Cardiac fibroblast (primary cell): ENCODE results near the gene CSRNP3.

Experiments
- DNase-seq, 2 donors: peaks; one replicate each; pipeline versions ENCODE4 v3.0.0 to v3.0.0-alpha.2; 2010; ENCODE audit warnings: low read depth in 2 of 2
- H3K4me3 ChIP-seq, 2 donors: replicated peaks in 1 of 2; 1 replicate in 1 of 2; 2 replicates in 1 of 2; pipeline ENCODE4 v1.5.1; 2011; ENCODE audit warnings: low read depth in 2 of 2, low read length in 2 of 2, mild to moderate bottlenecking in 2 of 2, moderate library complexity in 1 of 2
- CTCF ChIP-seq: IDR thresholded peaks from one replicate; pipeline ENCODE4 v1.5.1; 2011; ENCODE audit warnings: low read depth, mild to moderate bottlenecking, low read length, inconsistent platforms

CSRNP3 gene

DNA sequence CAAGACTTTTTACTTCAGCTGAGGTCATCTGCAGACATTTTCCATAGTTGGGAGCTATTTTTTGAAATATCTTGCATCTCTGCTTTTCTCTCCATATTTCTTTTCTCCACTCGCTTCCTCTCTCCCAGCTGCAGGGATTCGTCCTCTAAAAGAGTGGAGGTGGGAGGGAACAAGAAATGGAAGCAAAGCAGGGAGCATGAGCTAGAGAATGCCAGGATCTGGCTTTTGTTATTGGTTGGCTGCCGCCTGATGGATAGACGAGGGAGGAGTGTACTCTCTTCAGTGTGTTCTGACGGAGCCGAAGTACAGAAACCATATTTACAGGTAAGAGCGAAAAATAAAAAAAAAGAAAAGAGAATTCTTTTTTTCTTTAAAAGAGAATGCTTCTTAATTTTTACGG lies at the start of gene CSRNP3:
Gene CSRNP3, plus strand, starts transcription at position 282 of the 400 bp plus-strand sequence. CDS start 125,368 bp downstream, outside the sequence.
- no peak for TF ChIP-seq CTCF
- peak; percentile 87 to 89 for DNase-seq
- peak within 1 kb of the TSS; percentile 50 to 59 for H3K4me3 ChIP-seq

DNA sequence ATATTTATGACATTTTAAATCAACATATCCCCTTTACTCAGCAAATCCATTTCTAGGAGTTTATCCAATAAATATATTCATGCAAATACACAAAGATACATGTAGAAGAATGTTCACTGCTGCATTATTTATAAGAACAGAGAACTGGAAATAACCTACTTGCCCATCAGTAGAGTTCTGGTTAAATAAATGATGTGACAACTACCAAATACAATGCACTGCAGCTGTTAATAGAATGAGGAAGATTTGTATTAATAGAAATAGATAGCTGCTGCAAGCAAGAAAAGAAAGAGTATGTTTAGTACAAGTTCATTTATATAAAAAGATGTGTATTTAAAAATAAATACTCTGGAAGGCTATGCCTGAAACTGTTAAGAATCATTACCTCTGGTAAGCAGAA lies 49.3 kb upstream of the CSRNP3 start:
- no peak for DNase-seq
- no peak for TF ChIP-seq CTCF
- H3K4me3 ChIP-seq = no peak overlapping the region

- no peak for DNase-seq
- H3K4me3 ChIP-seq = no peak overlapping the region
- no peak for TF ChIP-seq CTCF
Observed at GRCh38 chr2:165423081-165423480, 46.4 kb upstream of the CSRNP3 start.

GRCh38 chr2:165425556-165425955 lies 43.9 kb upstream of the CSRNP3 start:
- TF ChIP-seq CTCF = no peak
- H3K4me3 ChIP-seq = no peak overlapping the region
- no peak for DNase-seq

GRCh38 chr2:165427686-165428085 lies 41.8 kb upstream of the CSRNP3 start:
- no peak for TF ChIP-seq CTCF
- no peak for DNase-seq

DNA sequence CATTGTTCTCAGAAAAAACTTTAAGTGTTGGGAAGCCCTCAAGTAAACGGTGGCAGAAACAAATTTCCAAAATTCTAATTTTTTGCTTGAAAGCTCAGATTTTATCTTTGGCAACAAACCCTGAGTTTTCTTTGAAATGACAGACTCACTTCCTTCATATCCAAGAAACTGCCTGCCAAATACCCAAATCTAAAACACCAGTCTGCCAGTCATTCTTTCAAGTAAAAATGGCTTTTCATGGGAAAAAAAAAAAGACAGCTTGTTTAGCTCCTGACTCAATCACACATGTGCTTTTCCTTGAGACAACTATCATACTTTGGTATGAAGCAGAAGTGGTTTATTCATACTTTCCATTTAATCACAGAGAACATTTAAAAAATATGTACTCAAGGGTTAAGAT lies 40.6 kb upstream of the CSRNP3 start:
- no peak for TF ChIP-seq CTCF
- no peak overlapping the region for H3K4me3 ChIP-seq
- peak in 1 of 2 donors; percentile 54 for DNase-seq

More at GRCh38 chr2:165427686-165428085, 41.8 kb upstream of the CSRNP3 start:
- H3K4me3 ChIP-seq = no peak overlapping the region

GRCh38 chr2:165431014-165431413 lies 38.5 kb upstream of the CSRNP3 start:
- H3K4me3 ChIP-seq = no peak overlapping the region
- no peak for DNase-seq
- no peak for TF ChIP-seq CTCF
